Inflammatory macrophage treated with lipopolysaccharide for 1 hour (primary cell): ENCODE measurements around the gene SMCO1.
A peak's percentile ranks its signal among the peaks of the same experiment; 100 is the strongest.
"Not testable (repeated sequence)": the region's sequence is repeated elsewhere in the genome, so short reads cannot be mapped to it uniquely, and the experiment has no call there.

ENCODE experiments used
- DNase-seq, 2 donors: peaks; one replicate each; pipeline ENCODE4 v3.0.0-alpha.2; 2020 to 2022

The SMCO1 gene, protein sequence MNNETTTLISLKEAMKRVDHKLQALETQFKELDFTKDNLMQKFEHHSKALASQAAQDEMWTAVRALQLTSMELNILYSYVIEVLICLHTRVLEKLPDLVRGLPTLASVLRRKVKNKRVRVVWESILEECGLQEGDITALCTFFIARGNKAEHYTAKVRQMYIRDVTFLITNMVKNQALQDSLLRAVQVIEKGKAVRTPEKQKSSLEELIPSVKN

DNA sequence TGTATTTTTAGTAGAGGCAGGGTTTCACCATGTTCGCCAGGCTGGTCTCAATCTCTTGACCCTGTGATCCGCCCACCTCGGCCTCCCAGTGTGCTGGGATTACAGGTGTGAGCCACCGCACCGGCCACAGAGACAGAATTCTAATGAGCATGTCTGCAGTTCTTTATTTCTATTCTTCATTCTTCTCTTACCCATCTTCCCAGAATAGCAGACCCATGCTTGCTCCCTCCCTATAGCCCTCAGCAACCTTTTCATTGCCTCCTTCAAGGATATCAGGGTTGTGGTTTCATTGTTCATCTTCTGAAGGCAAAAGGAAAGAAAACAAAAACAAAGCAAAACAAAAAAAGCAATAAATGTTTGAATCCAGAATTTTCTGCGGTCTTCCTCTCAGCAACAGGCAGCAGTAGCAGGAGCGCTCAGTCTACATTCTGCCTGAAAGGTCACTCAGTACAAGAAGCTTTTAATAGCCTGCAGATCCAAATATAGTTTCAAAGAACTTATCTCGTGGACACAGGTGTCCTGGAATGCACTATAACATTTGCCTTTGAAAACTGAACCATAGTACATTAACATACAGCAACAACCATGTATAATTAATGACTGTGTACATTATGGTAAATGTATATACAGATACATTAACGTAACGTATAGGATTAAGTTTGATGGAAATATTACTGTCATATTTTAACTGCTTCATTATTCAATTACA is at the start of gene SMCO1:
TSS of gene SMCO1 (minus strand) at position 434 of the 709 bp plus-strand sequence. CDS start at position 297, 137 bp downstream.
- DNase-seq: no peak

DNA sequence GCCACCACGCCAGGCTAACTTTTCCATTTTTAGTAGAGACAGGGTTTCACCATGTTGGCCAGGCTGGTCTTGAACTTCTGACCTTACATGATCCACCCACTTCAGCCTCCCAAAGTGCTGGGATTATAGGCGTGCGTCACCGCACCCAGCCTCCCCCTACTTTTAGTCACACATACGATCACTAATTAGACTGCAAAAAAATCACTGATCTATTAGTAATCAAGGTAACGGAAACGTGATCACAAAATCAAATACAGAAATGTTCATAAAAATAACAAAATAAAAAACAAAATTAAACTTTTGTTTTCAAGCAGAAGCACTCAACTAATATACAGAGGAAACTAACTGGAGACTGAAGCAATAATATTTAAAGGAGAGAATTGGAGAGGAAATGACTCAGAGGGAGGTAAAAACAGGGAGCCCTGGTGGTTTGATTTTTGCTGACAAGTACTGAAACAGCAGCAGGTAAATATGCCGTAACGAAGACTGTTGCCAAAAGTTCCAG is 48.6 kb upstream of the SMCO1 start:
- no peak for DNase-seq

DNA sequence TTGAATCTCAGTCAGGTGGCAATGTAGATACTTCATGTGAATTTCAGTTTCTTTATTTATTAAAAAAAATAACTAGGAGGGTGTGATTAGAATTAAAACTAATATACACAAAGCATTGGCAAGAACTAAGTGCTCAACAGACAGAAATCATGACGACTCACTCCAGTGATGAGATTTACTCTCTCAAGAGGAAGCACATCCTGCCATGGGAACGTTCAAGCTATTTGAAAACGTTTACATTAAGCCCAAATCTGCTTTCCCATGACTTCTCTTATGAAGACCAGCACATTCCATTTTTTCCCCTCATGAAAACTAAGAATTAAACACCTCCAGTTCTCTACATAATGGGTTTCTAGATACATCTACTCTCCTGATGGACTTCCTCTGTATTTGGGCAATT is 44.7 kb upstream of the SMCO1 start:
- DNase-seq: no peak

DNA sequence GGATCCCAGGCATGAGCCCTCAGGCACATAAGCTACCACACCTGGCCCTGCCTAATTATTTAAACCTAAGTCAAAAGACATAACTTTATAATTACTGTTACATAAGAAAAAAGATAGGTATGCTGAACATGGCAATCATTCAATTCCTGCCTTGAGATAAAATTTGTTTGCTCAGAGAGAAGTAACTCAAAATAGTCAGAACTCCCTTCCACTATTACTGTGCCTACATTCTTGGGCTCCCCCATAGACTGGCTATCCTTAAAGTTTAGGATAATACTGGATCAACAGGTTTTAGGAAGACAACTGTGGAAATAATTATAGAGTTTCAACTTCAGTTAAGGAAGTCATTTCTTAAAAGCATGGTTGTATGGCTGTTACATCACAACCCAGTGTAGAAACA is 43.3 kb upstream of the SMCO1 start:
- no peak for DNase-seq

DNA sequence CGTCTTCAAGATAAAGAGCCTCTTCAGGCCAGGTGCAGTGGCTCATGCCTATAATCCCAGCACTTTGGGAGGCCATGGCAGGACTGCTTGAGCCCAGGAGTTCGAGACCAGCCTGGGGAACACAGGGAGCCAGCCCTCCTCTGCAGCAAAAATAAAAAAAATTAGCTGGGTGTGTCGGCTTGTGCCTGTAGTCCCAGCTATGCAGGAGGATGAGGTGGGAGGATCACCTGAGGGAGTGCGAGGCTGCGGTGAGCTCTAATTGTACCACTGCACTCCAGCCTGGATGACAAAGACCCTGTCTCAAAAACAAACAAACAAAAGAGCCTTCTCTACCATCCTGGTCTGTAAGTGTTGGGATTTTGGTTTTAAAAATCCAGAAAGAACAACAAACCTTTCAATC is 42.1 kb upstream of the SMCO1 start:
- no peak for DNase-seq

DNA sequence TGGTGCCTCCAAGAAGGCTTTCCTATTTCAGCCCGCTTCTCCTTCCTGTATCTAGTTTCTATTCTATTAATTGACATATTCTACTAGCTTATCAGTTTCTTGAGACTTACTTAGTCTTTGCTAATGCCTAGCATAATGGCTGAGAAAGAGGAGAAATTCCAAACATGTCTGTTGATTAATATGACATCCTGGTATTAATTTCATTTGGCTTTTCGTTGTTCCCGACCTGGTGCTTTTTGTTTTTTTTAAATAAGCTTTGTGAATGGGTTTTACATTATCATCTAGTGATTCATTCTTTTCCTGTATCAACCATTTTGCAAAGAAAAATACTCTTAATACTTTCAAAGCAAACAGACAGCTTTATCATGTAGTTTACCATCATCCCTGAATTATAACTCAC is 40.1 kb upstream of the SMCO1 start:
- DNase-seq: no peak

DNA sequence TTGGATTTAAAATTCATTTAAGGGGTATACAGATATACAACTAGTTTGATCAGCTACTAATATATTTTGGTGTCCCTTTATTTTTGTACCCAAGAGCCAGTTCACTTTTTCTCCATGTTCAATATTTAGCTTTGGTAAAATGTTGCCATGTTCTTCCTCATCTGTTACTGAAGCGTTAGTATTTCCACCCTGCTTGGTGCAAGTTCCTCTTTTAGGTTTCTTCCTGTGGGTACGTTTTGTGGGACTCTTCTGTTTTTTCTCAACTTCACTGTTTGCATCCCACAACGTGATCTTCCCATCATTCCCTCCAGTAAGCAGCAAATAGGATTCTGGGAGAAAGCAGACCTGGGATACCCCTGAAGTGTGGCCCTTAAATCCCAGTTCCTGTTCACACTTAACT is 39.1 kb upstream of the SMCO1 start:
- peak; percentile 45 to 59 for DNase-seq

DNA sequence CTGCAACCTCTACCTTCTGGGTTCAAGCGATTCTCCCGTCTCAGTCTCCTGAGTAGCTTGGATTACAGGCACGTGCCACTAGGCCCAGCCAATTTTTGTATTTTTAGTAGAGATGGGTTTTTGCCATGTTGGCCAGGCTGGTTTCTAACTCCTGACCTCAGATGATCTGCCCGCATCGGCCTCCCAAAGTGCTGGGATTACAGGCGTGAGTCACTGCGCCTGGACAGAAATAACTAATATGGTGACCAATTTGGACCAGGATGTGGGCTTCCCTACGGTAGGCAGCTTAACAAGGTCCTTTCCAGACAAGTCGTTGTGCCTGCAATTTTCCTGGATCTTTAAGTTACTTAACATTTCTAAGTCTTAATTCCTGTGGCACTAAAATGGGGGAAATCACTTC is 38.4 kb upstream of the SMCO1 start:
- no peak for DNase-seq

DNA sequence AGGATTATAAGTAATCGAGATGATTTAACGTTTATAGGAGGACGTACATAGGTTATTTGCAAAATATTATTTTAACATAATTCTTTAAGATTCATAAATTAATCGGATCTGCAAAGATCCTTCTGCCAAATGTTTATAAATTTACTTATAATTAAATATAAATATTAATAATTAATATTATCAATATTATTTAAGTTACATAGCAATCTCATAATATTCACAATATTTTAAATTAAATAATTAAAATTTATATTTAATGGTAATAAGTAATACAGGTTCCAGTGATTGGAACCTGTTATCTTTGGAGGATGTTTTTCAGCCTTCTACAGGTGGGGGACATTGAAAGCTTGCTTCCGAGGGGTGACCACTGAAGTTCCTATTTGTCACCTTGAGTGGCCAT is 37.1 kb upstream of the SMCO1 start:
- no peak for DNase-seq

DNA sequence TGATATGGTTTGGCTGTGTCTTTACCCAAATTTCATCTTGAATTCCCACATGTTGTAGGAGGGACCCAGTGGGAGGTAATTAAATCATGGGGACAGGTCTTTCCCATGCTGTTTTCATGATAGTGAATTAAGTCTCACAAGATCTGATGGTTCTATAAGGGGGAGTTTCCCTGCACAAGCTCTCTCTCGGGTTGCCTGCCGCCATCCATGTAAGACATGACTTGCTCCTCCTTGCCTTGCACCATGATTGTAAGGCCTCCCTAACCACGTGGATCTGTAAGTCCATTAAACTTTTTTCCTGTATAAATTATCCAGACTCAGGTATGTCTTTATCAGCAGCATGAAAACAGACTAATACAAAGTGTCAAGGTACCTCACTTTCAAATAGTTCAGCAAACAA is 35.0 kb upstream of the SMCO1 start:
- not testable (repeated sequence) for DNase-seq

DNA sequence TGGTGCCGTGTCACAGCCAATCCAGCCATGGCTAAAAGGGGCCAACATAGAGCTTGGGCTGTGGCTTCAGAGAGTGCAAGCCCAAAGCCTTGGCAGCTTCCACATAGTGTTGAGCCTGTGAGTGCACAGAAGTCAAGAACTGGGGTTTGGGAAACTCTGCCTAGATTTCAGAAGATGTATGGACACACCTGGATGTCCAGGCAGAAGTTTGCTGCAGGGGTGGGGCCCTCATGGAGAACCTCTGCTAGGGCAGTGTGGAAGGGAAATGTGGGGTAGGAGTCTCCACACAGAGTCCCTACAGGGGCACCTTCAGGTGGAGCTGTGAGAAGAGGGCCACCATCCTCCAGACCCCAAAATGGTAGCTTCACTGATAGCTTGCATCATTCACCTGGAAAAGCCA is 34.2 kb upstream of the SMCO1 start:
- DNase-seq: not testable (repeated sequence)

DNA sequence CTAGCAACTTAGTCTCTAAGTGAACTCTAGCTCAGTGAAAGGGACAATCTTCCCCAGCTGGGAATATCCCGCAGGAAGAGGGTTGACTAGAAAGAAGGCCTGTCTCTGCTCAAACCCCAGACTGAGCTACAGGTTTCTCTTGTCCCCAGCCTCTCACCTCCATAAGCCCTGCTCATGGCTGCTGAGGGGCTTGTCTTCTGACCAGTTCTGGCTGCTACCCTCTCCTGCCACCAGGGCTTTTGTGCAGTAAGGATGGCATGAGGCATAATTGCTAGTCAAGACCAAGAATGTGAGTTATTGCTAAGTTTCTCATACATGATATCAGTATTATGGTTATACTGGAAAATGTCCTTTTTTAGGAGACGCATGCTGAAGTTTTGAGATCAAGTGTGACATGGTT is 31.9 kb upstream of the SMCO1 start:
- DNase-seq: no peak

DNA sequence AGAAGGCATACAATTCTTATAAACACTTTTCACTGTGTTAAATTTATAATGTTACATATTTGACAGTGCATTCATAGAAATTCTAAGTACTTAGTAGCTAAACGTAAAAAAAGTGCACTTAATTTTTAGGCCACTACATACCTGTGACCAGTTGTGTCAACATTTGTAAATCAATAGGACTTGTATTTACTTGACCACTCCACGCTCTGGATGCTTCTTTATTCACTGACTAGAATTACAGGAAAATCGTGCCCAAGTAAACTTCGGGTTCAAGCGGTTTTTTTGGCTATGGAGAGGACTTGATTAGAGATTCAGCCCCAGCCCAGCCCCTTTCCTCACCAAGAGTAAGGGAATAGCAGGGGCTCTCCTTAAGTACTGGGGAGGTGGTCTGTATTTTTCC is 31.4 kb upstream of the SMCO1 start:
- no peak for DNase-seq

DNA sequence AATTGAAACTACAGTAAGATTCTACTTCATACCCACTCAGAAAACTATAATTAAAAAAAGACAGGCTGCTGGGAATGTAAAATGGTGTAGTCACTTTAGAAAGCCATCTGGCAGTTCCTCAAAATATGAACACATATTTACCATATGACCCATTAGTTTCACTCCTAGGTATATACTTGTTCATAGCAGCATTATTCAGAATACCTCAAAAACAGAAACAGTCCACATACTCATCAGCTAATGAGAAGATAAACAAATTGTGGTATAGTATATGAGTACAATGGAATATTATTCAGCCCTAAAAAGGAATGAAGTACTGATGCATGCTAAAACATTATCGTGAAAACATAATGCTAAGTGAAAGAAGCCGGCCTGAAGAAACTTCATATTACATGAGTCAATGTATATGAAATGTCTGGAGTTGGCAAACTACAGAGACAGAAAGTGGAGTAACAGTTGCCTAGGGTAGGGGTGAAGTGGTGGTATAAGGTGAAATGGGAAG is 29.4 kb upstream of the SMCO1 start:
- DNase-seq: no peak

DNA sequence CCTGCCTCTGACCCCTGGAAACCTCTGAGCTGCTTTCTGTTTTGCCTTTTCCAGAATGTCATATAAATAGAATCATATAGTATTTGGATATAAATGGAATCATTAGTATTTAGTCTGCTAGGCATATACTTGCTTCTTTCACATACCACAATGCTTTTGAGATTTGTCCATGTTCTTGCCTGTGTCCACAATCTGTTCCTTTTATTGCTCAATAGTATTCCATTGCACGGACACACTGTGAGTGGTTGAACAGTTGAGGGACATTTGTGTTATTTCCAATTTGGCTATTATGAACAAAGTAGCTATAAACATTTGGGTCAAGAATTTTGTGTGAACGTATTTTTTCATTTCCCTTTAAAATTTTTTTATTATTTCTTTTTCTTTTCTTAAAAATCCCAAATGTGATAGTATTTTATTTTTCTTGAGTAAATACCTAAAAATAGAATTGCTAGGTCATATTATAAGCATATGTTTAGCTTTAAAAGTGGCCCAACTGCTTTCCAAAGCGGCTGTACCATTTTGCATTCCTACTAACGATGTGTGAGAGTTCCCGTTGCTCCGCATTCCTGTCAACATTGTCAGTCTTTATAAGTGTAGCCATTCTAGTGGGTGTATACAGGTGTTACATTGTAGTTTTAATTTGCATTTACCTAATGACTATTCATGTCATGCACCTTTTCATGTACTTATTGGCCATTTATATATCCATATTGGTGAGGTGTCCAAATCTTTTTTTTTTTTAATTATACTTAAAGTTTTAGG is 26.7 kb upstream of the SMCO1 start:
- DNase-seq: no peak

DNA sequence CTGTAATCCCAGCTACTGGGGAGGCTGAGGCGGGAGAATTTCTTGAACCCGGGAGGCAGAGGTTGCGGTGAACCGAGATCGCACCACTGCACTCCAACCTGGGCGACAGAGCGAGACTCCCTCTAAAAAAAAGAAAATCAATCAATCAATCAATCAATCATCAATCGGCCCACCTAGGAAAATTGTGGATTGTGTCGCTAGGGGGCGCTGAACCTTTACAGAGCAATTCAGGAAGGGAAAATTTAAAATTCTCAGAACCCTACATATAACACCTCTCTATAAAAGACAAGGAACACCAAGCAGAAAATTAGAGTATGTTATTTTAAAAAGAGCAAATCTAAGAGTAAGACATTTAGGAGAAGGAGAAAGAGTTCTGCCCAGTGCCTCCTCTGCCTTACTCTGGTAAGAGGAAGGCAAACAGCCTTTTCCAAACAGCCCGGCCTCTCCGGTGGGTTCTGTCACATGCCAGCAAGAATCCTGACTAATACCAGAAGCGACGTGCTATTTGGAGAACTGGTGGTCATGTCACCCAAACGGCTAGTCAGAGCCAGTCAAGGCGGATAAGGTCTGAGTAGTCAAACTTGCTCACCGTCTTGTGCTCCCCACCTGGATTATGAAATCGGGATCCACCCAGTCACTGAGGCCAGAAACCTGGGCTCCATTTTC is 22.3 kb upstream of the SMCO1 start:
- DNase-seq: peak; percentile 13 to 61

DNA sequence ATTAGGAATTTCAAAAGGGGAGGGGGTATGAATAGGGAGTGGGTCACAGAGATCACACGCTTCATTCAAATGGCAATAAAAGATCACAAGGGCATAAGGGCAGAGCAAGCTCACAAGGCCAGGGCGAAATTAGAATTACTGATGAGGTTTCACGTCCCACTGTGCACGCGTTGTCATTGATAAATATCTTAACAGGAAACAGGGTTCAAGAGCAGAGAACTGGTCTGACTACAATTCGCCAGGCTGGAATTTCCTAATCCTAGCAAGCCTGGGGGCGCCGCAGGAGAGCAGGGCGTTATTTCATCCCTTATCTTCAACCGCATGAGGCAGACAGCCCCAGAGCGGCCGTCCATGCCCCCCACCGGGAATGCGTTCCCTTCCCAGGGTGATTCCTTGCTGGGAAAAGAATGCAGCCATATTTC is 18.1 kb upstream of the SMCO1 start:
- no peak for DNase-seq

DNA sequence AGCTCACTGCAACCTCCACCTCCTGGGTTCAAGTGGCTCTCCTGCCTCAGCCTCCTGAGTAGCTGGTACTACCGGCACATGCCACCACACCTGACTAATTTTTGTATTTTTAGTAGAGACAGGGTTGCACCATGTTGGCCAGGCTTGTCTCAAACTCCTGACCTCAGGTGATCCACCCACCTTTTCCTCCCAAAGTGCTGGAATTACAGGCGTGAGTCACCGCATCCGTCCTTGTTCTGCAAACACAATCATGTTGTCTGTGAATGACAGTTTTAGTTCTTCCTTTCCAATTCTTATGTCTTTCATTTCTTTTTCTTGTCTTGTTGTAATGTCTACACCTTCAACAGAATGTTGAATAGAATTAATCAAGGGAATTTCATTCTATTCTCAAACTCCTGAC is 16.3 kb upstream of the SMCO1 start:
- DNase-seq: peak; percentile 43 to 66

DNA sequence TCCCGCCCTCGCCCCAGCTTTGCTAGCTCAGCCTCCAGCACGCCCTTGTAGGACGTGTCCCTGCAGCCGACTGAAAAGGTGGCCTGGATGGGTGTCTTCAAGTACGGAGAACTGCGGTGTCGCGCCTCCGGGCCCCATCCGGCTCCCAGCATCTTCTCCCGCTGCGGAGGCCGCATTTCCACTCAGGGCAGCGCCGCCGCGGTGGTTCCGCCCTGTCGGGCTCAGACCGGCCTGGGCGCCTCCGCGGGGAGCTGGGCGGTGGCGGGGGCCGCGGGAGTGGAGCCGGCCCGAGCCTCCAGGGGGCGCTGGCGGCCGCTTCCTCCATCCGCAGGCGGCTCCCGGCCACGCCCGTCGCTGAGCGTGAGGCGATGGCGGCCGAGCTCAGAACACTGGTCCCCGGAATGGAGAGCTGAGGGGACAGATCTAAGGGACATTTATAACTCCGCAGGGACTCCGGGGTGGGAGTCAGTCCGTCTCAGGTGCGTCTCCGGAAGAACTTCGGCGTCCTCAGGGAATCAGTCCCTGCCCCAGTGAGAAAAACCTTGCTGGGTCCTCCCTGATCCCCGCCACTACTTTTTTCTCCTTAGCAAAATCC is 13.6 kb upstream of the SMCO1 start:
- DNase-seq: peak; percentile 72 to 93

DNA sequence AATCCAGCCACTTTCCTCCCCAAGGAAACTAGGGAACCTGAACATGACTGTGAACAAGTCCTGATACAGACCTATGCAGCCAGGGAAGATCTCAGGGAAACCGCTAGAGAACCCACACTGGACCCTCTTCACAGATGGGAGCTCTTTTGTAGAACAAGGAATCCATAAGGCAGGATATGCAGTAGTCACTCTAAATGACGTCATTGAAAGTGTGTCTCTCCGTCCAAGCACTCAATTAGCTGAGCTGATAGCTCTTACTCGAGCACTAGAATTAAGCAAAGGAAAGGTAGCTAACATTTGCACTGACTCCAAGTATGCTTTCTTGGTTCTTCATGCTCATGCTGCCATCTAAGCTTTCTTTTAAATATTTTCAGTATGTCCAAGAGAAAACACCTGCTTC is 10.0 kb upstream of the SMCO1 start:
- DNase-seq: no peak

DNA sequence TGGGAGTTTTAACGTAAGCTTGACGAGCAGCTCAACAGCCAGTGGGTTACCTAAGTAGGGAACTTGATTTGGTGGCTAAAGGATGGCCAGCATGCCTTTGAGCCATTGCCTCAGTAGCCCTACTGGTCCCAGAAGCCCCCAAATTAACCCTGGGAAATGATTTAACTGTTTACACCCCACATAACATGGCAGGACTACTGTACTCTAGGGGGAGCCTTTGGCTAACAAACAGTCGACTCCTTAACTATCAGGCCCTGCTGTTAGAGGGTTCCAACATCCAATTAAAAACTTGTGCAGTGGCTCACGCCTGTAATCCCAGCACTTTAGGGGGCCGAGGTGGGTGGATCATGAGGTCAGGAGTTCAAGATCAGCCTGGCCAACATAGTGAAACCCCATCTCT is 9.4 kb upstream of the SMCO1 start:
- peak in 1 of 2 donors; percentile 13 for DNase-seq

DNA sequence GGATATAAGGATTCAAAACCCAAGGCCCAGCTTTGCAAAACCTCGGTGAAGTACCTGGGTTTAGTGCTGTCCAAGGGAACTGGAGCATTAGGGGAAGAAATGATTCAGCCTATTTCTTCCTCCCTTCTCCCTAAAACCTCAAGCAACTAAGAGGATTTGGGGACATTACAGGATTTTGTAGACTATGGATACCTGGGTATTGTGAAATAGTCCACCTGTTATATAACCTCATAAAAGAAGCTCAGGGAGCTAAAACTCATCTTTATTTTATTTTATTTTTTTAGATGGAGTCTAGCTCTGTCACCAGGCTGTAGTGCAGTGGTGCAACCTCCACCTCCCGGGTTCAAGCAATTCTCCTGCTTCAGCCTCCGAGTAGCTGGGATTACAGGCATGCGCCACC is 8.7 kb upstream of the SMCO1 start:
- DNase-seq: no peak

DNA sequence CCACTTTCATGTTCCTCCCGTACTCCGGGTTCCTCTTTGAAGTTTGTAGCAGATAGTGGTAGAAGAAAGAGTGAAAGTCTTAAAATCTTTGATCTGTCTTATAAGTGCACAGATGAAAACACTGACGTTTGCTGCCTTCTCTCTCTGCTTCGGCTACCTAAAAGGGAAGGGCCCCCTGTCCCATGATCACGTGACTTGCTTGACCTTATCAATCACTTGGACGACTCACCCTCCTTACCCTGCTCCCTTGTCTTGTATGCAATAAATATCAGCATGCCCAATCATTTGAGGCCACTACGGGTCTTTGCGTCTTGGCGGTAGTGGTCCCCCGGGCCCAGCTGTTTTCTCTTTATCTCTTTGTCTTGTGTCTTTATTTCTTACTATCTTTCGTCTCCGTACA is 6.1 kb upstream of the SMCO1 start:
- DNase-seq: not testable (repeated sequence)
